ENCODE results near the gene CD46. TPM values are rescaled to one million over a fixed set of nuclear protein-coding genes. Genes with fewer than 3 reads are reported as not detected.
A peak's percentile ranks its signal among the peaks of the same experiment; 100 is the strongest.

The CD46 gene
- total RNA-seq, 1 donor from 2014 or later = 116 TPM

DNA sequence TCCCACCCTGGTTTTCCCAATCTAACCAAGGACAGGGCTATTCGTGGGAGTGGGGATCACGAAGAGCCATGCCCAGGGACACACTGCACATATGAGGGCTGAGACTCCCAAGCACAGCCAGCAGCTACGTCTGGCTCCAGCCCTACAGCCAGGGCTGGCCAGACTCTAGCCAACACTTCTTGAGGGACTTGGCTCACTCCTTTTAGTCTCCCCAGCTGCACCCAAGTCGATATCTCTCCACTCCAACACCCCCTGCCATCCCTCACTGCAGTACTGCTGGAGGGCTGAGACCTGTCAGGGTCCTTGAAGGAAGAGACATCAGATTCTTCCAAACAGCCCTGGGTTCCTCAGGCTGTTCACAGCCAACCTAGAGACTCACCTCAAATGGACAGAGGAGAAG is 62.6 kb downstream of the CD46 start:
- Mint-ChIP-seq H3K27ac (peak overlapping the region; percentile 30), H3K27me3 (ENCODE audit: low read depth) (no peaks in the 10 kb centered on the region), H3K4me3 (ENCODE audit: low read depth) (no peak overlapping the region), H3K4me1 (ENCODE audit: low read depth) (peaks cover 30% of the 10 kb centered on the region), H3K36me3 (ENCODE audit: low read depth) (peaks cover 54% of the 10 kb centered on the region), H3K9me3 (no peaks in the 10 kb centered on the region)
- intact Hi-C loops (cut with micrococcal nuclease) = loop anchor here (2.0 kb wide), 1 partner anchor 16 kb away; no protein-coding TSS in a partner anchor
- no peak for DNase-seq (ENCODE audit: low spot score)

DNA sequence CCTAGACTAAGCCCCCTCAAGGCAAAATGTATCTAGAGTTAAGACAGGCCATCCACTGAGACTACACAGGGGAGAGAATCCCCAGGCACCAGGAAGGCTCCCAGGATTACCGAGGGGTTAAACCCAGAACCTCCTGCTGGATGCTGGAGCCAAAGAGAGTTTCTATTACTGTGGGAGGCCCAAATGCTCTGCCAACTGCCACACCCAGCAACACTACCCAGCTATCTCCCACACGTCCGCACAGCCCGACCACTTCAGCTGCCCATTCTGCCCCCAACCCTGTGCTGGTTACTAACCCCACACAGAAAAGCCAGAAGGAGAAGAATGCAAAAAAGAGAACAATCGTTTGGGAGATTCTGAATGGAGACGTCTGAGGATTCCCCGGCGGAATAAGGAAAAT is 63.6 kb downstream of the CD46 start:
- no peaks in the 10 kb centered on the region for H3K27me3 Mint-ChIP-seq (ENCODE audit: low read depth)
- no peak for DNase-seq (ENCODE audit: low spot score)
- peak overlapping the region; percentile 78 for H3K27ac Mint-ChIP-seq
- peaks cover 39% of the 10 kb centered on the region for H3K4me1 Mint-ChIP-seq (ENCODE audit: low read depth)
- H3K4me3 Mint-ChIP-seq (ENCODE audit: low read depth) = no peak overlapping the region
- H3K9me3 Mint-ChIP-seq = no peaks in the 10 kb centered on the region
- peaks cover 57% of the 10 kb centered on the region for H3K36me3 Mint-ChIP-seq (ENCODE audit: low read depth)
- intact Hi-C loops (cut with micrococcal nuclease) = loop anchor here (2.0 kb wide), 1 partner anchor 17 kb away; no protein-coding TSS in a partner anchor

DNA sequence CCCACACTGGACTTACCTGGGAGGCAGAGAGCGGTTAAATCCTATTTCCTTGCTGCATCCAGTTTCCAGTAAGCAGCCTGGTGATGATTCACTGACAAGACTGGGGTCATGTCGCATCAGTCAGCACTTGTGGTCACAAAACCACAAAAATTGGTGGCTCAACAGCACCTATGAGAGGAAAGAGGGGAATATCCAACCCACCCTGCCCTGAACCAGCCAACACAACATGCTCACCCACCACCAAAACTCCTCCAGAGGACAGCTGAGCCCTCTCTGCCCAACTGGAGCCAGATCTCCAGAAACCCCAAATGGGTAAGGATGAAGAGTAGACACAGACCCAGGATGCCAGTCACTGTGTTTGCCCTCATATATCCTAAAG is 64.0 kb downstream of the CD46 start:
- Mint-ChIP-seq H3K36me3 (ENCODE audit: low read depth) (peaks cover 56% of the 10 kb centered on the region), H3K9me3 (no peaks in the 10 kb centered on the region), H3K27ac (peak overlapping the region; percentile 78), H3K4me3 (ENCODE audit: low read depth) (no peak overlapping the region), H3K4me1 (ENCODE audit: low read depth) (peaks cover 41% of the 10 kb centered on the region), H3K27me3 (ENCODE audit: low read depth) (no peaks in the 10 kb centered on the region)
- intact Hi-C loops (cut with micrococcal nuclease) = loop anchor here (2.0 kb wide), 1 partner anchor 17 kb away; no protein-coding TSS in a partner anchor
- no peak for DNase-seq (ENCODE audit: low spot score)

DNA sequence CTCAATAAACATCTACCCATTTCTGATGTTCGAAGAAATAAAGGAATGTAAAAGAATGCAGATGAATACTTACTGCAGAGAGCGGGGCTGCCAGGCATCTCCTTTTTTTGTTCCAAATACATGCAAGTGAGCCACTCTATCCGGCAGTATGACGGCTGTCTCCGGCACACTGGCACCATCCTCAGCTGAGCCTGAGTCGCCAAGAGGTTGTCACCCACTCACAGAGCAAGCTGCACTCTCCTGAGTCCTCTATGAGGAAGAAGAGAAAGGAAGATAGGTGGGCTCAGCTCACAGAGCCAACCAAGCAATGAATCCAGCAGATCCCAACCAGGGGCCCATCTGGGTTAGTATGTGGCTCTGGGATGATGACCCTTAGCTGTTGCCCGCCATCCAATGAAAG is 65.3 kb downstream of the CD46 start:
- no peaks in the 10 kb centered on the region for H3K9me3 Mint-ChIP-seq
- H3K27ac Mint-ChIP-seq = no peak overlapping the region
- H3K4me3 Mint-ChIP-seq (ENCODE audit: low read depth) = no peak overlapping the region
- no peaks in the 10 kb centered on the region for H3K27me3 Mint-ChIP-seq (ENCODE audit: low read depth)
- H3K4me1 Mint-ChIP-seq (ENCODE audit: low read depth) = peaks cover 35% of the 10 kb centered on the region
- no peak for DNase-seq (ENCODE audit: low spot score)
- peaks cover 53% of the 10 kb centered on the region for H3K36me3 Mint-ChIP-seq (ENCODE audit: low read depth)
- intact Hi-C loops (cut with micrococcal nuclease) = no loop called here

DNA sequence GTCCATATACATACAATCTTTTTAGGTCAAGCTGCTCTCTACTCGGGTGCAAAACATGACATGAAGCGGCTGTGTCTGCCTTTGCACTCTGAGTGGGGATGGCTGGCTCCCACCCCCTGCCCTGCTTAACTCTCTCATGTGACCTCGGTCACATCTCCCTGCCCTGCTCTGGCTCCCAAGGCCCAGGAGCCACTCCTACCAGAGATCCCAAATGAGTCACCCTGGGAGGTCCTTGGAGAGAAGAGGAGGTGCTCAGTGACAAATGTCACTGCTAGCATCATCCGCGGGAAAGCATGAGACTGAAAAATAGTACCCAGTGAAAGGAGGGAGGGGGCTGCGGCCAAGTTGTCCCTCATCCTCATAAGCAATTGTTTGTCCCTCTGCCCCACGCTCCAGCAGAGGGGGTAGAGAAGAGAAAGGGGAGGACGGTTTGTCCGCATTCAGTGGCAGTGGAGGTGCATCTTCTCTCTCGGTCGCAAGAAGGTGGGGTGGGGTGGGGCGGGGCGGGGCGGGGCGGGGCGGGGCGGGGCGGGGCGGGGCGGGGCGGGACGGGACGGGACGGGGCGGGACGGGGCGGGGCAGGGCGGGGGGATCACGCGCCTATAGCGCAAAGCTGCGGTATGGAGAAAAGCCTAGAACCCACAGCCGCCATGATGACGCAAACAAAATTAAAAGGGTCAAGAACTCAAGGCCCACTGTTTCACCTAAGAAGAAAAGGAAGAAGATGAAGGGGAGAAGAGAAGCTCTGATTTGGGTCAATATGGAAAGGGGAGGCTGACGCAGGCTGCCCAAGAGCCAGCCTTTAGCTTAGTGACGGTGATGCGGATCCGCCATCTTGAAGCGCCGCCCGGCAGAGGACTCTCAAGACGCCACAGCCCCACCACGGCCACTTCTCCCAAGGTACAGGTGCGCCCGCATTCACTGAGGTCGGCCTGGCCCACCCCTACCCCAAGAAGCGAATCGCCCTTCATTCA is 66.2 kb downstream of the CD46 start:
- no peaks in the 10 kb centered on the region for H3K27me3 Mint-ChIP-seq (ENCODE audit: low read depth)
- H3K9me3 Mint-ChIP-seq = no peaks in the 10 kb centered on the region
- H3K4me1 Mint-ChIP-seq (ENCODE audit: low read depth) = peaks cover 43% of the 10 kb centered on the region
- peaks cover 56% of the 10 kb centered on the region for H3K36me3 Mint-ChIP-seq (ENCODE audit: low read depth)
- H3K4me3 Mint-ChIP-seq (ENCODE audit: low read depth) = no peak overlapping the region
- no peak overlapping the region for H3K27ac Mint-ChIP-seq
- intact Hi-C loops (cut with micrococcal nuclease) = no loop called here
- no peak for DNase-seq (ENCODE audit: low spot score)

DNA sequence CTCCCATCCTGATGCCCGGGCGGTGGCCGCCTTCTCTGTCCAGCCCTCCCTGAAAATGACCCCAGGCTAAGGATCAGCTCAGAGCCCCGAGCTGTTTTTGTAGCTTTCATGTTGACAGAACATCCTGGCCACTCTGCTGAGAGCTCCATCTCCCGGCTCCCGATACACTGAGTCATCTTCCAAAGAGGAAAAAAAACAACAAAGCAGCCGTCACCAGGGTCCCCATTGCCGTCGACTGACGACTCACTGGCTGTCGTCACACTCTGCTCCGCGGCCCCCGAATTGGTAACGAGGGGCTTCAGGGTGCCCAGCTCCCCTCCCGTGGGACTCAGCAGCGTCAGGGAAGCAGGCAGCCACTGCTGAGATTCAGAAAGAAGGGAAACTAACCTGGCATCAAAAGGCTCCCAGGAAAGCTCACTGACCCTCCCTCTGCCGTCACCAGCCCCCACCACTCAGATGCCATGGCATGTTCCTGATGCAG is 67.2 kb downstream of the CD46 start:
- Mint-ChIP-seq H3K36me3 (ENCODE audit: low read depth) (peaks cover 48% of the 10 kb centered on the region), H3K4me3 (ENCODE audit: low read depth) (no peak overlapping the region), H3K27ac (no peak overlapping the region), H3K27me3 (ENCODE audit: low read depth) (no peaks in the 10 kb centered on the region), H3K9me3 (no peaks in the 10 kb centered on the region), H3K4me1 (ENCODE audit: low read depth) (peaks cover 49% of the 10 kb centered on the region)
- no peak for DNase-seq (ENCODE audit: low spot score)
- intact Hi-C loops (cut with micrococcal nuclease) = no loop called here

DNA sequence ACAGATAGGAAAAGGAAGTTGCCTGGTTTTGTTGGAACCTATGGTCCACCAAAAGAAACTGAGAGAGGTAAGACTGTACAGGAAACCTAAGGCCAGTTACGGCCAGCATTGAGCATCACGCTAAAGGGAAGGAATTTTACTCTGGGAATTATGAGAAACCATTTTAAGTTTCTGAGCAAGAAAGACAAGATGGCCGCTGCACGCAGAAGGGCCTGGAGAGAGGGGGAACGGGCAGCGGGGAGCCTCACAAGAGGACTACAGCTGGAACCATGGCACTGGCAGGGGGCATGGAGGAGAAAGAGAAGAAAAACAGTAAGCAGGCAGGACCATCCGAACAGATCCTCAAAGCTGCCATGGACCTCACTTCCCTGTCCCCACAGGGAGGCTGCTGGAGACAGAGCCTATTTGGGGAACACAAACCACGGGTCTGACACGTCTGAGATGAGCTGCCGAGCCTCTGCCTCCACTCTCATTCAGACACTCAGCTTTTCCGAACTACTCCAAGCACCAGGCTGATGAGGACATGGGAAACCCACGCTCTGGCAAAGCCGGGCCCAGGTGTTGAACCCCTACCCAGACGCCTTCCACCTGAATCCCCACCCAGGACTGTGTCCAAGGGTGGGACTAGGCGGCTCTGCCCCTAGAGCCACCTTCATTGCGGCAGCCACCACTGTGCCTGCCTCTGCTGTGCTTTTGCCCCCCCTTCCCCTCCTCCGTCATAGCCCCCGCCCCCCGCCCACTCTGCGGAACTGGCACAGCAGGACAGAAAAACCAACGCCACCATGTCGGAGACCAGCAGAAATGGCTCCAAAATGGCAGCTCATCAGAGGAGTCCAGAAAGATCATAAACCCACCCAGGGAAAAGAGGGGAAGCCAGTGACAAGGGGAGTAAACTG is 69.0 kb downstream of the CD46 start:
- Mint-ChIP-seq H3K27ac (peak overlapping the region; percentile 19), H3K36me3 (ENCODE audit: low read depth) (peaks cover 37% of the 10 kb centered on the region), H3K4me1 (ENCODE audit: low read depth) (peaks cover 56% of the 10 kb centered on the region), H3K4me3 (ENCODE audit: low read depth) (no peak overlapping the region), H3K27me3 (ENCODE audit: low read depth) (no peaks in the 10 kb centered on the region), H3K9me3 (no peaks in the 10 kb centered on the region)
- intact Hi-C loops (cut with micrococcal nuclease) = no loop called here
- DNase-seq (ENCODE audit: low spot score) = no peak

DNA sequence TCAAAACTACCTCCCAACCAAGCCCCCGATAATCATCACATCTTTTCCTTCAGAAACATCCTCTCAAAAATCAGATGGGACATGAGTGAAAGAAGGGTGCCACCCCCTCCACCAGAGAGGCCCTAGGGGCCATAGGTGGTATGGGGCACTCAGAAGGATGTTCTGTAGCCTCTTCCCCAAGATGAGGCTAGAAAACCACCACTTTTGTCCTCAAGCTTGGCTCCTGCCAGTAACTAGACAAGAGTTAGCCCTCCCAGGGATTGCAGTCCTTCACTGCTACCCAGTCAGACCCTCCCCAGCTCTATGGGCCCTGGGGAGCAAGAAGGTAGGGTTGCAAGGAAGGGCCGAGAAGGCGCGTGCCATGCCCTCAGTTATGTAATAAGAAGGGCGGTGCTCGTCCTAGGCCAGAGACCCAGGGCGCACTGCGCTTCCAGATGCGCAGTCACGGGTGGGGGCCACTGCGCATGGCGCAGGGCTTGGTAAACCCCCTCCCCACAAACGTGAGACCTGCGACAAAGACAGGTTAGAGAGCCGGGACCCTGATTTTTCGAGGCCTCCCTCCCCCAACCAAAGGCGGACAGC is 69.7 kb downstream of the CD46 start:
- intact Hi-C loops (cut with micrococcal nuclease) = no loop called here
- no peaks in the 10 kb centered on the region for H3K27me3 Mint-ChIP-seq (ENCODE audit: low read depth)
- DNase-seq (ENCODE audit: low spot score) = no peak
- no peak overlapping the region for H3K27ac Mint-ChIP-seq
- H3K9me3 Mint-ChIP-seq = no peaks in the 10 kb centered on the region
- H3K36me3 Mint-ChIP-seq (ENCODE audit: low read depth) = peaks cover 33% of the 10 kb centered on the region
- H3K4me1 Mint-ChIP-seq (ENCODE audit: low read depth) = peaks cover 55% of the 10 kb centered on the region
- no peak overlapping the region for H3K4me3 Mint-ChIP-seq (ENCODE audit: low read depth)

DNA sequence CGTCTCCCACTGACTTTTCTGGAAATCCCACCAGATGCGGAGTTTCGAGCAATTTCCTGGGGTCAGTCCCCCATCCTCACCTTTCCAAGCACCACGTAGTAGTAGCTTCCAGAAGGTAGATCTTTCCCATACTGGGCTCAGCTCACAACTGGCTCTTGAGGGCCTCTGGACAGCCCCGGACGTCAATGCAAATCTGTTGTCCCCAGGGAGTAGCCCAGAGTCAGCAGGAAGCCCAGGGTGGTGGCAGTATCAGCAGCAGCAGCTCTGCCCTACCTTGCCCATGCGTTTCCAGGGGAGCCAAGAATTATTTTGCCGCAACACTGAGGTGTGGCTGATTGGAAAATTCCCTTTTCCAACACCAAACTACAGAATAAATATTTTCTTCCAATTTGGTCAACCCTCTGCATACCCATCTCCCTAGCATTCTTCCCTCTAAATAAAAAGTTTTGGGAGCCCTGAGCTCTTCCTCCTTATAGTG is 70.3 kb downstream of the CD46 start:
- Mint-ChIP-seq H3K36me3 (ENCODE audit: low read depth) (peaks cover 27% of the 10 kb centered on the region), H3K4me3 (ENCODE audit: low read depth) (no peak overlapping the region), H3K4me1 (ENCODE audit: low read depth) (peaks cover 59% of the 10 kb centered on the region), H3K27me3 (ENCODE audit: low read depth) (no peaks in the 10 kb centered on the region), H3K27ac (no peak overlapping the region), H3K9me3 (no peaks in the 10 kb centered on the region)
- intact Hi-C loops (cut with micrococcal nuclease) = no loop called here
- no peak for DNase-seq (ENCODE audit: low spot score)

DNA sequence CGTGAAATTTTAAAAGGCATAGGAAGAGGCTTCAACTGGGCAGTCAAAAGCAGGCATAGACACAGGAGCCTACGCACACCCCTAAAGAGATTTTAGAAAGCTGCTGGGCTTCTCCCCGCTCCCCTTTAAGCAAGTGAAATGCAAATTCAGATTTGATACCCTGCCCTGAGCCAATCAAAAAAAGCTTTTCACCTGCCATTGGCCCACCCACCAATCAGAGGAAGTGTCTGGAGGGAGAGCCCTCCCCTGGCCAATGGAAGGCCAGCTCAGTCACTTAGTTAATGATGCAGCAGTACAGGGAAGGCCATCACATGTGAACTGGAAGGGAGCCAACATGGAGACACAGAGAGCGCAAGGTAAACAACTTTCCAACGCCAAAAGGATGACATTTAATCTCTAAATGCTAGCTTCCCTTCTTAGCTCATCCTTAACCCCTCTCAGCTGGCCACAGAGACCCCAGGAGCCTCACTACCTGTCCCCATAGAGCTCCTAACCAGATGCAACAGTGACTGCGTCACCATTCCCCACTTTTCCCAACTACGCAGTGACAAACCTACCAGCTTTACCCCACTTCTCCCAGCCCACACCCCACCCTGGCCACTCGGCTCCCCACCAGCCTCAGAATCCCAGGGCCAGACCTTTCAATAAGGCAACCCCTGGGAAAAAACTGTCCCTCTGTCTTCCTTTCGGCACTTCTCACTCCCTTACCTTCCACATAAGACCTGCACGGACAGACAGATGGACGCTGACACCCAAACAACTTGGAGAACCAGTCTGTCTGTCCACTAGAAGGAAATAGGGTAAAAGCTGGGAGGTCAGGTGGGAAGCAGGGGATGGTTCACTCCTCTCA is 71.0 kb downstream of the CD46 start:
- DNase-seq (ENCODE audit: low spot score) = peak; percentile 46
- Mint-ChIP-seq H3K27me3 (ENCODE audit: low read depth) (no peaks in the 10 kb centered on the region), H3K4me3 (ENCODE audit: low read depth) (peak overlapping the region; percentile 73), H3K4me1 (ENCODE audit: low read depth) (peaks cover 60% of the 10 kb centered on the region), H3K36me3 (ENCODE audit: low read depth) (peaks cover 26% of the 10 kb centered on the region), H3K27ac (peak overlapping the region; percentile 94), H3K9me3 (no peaks in the 10 kb centered on the region)
- intact Hi-C loops (cut with micrococcal nuclease) = no loop called here

DNA sequence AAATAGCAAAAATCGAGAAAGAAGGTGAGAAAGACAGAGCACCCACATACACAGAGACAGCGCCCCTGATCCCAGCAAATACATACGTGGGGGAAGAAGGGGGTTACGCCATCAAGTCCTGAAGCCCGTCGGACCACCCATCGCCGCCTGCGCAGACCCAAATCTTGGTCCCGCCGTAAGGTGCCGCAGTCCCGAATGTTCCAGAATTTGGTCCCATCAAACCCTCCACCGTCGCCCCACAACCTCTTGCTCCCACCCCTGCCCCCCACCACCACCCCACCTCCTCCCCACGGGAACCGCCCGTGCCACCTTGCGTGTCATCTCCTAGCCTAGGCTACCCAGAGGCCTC is 71.7 kb downstream of the CD46 start:
- Mint-ChIP-seq H3K27me3 (ENCODE audit: low read depth) (no peaks in the 10 kb centered on the region), H3K9me3 (no peaks in the 10 kb centered on the region), H3K4me3 (ENCODE audit: low read depth) (peak overlapping the region; percentile 73), H3K4me1 (ENCODE audit: low read depth) (peaks cover 64% of the 10 kb centered on the region), H3K27ac (peak overlapping the region; percentile 94), H3K36me3 (ENCODE audit: low read depth) (peaks cover 32% of the 10 kb centered on the region)
- no peak for DNase-seq (ENCODE audit: low spot score)
- intact Hi-C loops (cut with micrococcal nuclease) = no loop called here
